HuH-7 (cell line): ENCODE data around the gene SF3A1.

Experiments used
- DNase-seq: peaks from one replicate; pipeline ENCODE4 v3.0.0; 2011; ENCODE audit warnings: low spot score

Gene SF3A1

DNA sequence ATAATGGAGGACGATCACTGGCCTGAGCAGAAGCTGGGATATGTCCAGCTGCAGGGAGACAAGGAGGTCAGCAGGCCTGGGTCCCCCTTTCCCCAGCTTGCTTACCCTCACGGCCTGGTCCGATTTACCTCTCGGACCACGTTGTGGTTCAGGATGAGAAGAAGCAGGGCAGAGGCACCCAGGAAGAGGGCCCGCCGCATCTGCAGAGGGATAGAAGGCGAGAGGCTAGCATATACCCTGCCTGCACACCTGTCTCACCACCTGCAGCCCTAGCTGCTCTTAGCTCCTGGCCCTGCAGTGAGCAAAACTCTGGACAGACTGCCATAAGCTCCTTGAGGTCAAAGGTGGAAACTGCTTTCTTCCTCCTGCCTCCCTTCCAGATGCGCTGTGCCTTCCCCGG, 29.2 kb upstream of the SF3A1 start:
- no peak for DNase-seq

DNA sequence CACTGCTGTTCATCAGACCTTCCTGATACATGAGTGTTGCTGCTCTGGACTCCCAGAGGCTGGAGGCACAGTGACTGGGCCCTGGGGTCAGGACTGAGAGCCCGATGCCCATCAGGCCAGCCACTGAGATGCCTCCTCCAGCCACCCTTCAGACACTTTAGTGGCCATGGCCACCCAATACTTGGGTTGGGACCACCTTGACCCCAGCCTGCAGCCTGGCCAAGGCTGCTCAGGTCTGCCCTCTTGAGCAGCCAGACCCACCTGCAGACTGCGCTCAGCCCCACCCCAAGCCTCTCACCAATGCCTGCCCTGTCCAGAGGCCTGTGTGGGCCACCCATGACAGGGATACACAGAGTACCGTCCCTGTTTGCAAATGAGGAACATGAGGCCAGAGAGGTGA, 26.4 kb upstream of the SF3A1 start:
- no peak for DNase-seq

DNA sequence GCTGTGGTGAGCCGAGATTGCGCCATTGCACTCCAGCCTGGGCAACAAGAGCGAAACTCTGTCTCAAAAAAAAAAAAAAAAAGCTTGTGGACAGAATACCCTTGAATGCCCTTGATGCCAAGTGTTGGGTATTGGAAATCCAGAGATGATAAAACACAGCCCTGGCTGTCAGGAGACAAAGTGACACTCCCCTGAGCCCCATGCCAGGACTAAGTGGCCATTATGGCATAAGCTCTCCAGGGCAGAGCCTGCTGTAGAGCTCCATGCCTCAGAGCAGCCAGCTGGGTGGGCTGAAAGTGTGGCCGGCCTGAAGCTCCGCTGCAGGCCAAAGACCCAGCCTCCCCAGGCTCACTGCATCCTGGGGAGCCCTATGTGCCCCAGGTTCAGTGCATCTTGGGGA, 25.6 kb upstream of the SF3A1 start:
- no peak for DNase-seq

DNA sequence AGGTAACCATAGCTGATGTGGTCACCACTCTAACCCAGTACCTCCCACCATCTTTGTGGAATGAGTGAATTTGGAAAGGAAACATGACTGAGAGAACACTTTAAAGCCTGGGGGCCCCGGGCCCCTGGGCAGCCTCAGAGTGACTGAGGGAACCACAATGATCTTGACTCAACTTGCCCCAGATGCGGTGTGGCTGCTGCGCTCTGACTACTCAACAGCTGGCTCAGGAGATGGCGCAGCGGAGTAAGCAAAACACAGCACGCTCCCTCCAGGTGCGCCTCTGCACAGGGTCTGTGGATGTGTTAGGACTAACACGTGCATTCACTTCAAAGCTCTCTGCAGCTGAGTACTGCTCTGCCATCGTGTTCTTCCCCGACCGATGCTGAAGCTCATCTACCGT, 24.6 kb upstream of the SF3A1 start:
- DNase-seq, result no peak

DNA sequence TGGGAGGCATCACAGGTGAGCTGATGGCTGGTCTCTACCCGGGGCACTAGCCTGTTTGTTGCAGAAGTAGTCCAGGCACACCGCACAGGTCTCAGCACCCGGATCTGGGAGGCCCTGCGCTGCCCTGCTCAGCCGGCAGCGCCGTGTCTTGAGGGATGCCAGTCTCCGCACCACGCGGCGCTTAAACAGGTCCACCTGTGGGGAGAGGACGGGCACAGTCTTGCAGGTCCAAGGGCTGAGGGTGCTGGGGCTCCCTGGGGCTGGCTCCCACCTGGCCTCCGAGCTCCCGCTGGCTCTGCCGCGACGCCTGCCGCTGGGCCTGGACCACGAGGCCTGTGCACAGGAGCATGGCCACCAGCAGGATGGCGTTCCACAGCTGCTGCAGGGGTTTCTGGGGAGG, 23.3 kb upstream of the SF3A1 start:
- no peak for DNase-seq

DNA sequence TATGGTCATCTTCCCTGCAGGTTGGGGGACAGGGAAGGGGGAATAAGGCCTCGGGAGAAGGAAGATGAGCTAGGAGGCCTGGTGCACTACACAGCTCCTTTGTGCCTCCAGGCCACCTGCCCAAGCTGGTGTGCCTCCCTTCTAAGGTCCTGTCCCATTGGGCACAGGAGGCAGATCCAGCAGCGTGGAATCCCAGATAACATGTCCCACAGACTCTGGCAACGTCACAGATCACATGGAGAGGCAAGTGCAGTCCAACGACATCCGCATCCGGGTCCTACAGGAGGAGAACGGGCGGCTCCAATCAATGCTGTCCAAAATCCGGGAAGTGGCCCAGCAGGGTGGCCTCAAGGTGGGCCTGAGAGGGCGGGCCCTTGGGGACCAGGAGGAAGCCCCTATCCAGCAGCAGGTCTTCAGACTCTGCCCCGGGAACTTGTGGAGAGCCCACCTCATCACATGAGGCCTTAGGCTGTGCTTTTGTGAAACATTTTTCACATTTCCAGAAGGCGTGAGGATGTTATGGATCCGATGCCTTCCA, 18.7 kb upstream of the SF3A1 start:
- DNase-seq, result no peak

DNA sequence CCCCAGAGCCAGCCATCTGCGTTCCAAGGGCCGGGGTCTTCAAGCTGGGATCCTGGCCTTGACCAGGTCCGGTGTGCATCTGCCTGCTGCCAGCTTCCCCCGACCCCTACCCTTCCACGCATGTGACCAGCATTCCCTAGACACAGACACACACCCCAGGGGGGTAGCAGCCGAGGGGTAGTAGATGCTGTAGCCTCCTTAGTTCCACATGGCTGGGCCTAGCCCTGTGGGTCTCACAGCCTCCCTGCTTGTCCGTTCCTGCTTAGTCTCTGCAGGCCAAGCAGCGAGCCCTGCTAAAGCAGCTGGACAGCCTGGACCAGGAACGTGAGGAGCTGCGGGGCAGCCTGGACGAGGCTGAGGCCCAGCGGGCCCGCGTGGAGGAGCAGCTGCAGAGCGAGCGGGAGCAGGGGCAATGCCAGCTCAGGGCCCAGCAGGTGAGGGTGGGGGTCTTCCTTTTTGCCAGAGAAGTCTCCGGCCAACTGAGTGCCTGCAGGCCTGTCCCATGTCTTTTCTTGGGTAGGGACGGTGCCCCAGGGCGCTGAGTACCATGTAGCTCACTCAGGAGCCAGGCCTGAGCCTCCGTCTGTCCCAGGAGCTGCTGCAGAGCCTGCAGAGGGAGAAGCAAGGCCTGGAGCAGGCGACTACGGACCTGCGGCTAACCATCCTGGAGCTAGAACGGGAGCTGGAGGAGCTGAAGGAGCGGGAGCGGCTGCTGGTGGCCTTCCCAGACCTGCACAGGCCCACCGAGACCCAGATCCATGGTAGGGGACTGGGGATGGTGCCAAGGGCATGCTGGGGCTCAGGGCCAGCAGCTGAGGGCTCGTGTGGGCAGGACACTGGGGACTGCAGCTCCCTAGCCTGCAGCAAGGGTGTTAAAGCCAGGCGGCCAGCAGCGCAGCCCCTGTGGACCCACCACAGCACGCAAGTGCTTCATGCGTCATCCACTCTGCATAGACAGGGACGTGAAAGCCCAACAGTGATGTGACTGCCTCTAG, 16.9 kb upstream of the SF3A1 start:
- DNase-seq, result no peak

DNA sequence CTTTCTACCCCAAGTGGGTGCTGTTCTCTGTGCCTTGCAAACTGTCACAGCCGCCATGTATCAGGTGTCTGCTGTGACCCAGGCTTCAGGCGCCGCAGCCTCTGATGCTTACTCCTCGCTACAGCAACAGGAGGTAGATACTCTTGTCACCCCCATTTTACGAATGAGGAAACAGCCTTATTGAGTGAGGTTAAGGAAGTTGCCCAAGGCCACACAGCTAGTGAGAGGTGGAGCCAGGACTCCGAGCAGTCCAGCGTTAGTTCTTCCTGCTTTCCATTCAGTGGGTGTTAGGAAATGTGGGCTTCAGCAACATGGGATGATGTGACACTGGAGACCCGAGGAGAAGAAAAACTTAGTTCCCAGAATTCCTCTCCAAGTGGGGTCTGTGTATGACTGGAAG, 16.2 kb upstream of the SF3A1 start:
- DNase-seq, result no peak

DNA sequence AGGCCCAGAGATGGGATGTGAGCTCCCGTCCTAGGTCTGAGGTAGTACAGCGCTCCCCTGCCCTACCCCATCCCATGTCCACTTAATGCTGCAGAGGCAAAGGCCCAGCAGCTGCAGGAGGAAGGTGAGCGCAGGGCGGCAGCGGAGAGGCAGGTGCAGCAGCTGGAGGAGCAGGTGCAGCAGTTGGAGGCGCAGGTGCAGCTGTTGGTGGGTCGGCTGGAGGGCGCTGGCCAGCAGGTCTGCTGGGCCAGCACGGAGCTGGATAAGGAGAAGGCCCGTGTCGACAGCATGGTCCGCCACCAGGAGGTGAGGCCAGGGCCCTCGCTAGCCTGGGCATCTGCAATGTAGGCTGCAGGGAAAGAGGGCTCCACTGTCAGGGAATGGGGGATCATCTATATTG, 15.3 kb upstream of the SF3A1 start:
- no peak for DNase-seq

DNA sequence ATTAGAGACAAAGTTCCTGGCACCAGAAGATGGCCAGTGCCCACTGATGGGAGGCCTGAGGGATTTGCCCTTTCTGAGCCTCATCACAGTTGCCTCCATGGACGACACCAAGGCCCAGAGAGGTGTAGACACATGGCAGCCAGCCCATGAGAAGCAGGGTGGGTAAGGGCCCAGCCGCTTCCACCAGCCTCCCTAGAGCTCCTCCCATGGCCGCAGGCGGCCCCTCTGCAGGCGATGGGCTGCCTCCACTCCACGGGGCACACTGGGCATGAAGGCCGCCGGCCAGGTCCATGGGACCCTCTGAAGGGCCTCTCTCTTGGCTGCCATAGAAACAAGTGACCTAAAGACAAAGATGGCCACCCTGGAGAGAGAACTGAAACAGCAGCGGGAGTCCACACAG, 14.6 kb upstream of the SF3A1 start:
- no peak for DNase-seq

DNA sequence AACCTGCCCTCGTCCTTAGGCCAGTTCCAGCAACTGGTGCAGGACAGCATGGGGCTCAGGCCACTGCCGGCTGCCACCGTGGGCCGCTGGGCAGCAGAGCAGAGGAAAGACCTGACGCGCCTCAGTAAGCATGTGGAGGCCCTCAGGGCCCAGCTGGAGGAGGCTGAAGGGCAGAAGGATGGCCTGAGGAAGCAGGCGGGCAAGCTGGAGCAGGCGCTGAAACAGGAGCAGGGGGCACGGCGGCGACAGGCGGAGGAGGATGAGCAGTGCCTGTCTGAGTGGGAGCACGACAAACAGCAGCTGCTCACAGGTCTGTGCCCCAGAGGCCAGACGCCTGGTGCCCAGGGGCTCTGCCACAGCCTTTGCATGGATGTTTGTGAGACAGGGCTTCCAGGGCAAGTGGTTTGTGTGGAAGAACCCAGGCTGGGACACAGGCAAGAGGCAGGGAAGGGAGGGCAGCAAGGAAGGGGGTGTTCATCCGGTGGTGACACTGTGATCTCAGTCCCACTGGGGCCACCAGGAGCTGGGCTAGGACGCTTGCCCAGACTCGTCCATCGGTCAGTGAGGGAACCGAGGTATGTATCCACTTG, 14.0 kb upstream of the SF3A1 start:
- DNase-seq, result no peak

DNA sequence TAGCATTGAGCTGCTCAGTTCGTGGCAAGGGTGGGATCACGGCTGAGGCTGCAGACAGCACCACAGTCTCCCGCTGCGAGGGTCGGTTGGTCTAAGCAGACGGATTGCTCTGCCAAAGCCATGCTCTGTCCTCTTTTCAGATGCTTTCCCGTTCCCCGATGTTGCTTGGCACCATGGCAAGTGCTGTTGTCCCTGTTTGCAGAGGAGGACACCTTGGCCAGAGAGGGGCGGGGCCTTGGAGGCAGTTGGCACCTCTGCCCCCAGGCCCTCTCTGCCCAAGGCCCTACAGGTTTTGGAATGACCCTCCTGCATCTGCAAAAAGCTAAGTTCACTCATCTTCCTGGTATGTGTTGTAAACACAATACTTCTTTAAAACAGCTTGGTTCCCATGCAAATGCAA, 11.7 kb upstream of the SF3A1 start:
- DNase-seq, result no peak

DNA sequence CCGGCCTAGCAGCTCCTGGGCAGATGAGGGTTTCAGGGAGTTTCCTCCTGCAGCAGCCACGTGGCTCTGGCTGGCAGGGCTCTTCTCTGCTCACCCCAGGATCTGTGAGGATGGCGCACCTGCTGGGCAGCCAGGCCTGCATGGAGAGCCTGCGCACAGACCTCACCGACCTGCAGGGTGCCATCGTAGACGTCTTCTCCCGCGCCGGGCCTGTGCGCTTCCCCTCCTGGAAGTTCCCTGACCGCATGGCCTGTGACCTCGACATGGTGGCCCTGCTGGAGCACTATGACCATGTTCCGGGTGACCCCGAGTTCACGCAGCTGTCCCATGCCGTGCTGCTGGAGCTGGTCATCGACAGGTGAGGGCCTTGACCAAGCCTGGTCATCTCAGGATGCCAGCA, 9.2 kb upstream of the SF3A1 start:
- no peak for DNase-seq

DNA sequence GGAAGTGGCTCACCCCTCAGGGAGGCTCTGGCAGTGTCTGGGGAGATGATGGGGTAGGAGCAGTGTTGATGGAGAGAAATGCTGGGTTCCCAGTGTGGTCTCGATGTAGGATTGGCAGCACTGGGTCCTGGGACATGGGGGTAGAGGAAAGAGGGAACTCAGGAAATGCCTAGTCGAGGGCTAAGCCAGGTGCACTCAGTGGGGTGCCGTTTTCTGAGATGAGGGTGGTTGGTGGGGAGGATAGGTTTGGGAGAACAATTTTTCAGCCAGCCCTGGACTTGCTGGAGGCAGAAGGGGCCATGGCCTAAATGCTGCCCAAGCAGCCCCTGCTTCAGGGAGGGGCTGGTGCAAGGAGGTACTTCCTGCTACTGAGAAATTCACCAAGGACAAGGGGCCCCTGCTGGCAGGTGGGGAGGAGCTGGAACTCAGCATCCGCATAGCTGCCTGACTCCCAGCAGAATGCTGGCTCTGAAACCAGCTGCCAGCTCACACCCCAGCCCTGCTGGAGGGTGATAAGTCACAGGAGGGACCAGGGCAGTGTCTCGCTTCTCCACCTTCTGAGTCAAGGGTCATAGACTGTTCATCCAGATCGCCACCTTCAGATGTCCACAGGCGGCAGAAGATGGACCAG, 6.1 kb upstream of the SF3A1 start:
- DNase-seq, result no peak

DNA sequence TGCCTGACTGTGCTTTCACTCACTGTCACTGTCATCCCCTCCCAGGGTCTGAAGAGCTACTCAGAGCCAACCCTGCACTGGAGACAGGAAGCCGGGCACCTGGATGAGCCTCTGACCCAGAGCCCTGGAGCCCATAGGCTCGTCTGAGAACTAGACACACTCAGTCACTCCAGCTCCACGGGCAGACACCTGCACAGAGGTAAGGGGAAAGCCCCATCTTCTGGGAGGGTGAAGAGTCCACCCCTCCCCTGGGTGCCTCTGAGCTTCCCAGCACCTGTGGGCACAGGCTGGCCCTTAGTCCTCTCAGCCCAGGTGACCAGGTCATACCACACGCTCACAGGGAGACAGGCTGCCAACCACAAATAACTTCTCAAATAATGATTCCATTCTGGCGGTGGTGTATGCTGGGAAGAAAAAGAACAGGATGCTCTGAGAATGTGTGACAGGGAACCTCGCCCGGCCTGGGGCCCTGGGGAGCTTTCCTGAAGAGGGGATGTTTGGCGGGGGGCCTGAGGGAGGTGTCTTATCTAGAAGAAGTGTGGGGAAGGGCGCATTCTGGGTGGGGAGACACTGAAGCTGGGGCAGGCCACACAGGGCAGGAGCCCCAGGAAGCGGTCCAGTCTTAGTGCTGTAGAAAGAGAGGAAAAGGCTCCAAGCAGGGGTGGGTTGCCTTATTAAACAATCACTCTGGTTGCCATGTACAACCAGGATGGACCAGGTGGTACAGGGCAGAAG, 5.4 kb upstream of the SF3A1 start:
- no peak for DNase-seq

DNA sequence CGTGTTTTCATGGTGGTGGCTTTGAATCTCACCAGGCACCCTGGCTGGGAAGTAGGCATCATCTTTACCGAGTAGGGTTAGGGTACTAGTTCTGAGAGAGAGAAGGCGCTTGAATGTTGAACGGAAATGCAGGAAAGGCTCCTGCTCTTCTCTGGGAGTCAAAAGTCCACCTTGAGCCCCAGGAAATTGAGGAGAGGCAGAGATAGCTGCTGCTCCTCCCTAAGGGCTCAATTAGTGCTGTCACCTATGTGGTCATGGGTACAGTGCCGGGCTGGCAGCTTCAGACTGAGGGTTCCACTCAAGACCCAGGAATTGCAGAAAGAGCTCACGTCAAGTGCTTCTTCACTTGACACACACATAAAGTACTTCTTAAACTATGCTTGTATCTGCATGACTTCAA, 1.8 kb upstream of the SF3A1 start:
- DNase-seq, result no peak

DNA sequence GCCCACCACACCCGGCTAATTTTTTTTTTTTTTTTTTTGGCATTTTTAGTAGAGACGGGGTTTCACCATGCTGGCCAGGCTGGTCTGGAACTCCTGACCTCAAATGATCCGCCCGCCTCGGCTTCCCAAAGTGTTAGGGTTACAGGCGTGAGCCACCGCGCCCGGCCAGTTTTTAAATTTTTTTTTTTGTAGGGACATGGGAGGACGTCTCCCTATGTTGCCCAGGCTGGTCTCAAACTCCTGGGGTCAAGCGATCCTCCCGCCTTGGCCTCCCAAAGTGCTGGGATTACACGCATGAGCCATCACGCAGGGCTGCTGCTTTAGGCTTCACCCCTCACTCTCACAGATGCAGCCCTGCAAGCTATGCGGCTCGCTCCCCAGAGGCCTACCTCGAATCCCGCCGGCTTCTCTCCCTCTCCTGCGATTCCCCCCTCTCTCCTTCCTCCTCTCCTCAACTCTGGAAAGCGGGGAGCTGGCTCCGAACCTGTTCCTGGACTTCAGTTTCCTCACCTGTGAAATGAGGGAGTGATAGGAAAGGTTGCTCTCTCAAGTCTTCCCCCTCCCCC, 1.0 kb upstream of the SF3A1 start:
- no peak for DNase-seq

DNA sequence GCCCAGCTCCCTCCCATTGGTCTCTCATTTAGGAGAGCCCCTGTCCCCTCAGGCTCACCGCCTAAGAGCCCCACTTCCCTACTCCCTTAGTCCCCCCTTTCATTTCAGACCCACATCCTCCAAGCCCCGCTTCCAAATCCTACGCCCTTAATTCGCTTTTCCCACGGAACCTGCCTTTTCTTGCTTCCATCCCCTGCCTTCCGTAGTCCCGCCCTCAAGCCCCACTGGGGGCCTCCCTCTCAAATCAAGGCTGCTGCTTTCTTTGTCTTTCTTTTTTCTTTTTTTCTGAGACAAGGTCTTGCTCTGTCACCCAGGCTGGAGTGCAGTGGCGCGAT, 509 bp upstream of the SF3A1 start:
- no peak for DNase-seq

DNA sequence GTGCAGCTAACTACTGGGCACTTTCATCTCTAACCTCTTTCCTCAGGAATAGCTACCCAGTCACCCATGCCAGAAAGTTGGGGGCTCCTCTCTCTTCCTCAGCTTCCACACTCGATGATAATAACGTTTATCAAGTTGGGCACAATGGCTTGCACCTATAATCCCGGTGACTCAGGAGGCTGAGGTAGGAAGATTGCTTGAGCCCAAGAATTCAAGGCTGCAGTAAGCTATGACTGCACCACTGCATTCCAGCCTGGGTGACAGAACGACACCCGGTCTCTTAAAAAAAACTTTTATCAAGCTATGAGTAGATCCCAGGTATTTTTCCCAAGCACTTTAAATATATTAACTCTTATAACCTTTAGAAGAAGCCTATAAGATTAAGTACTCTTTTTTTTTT, 2.0 kb downstream of the SF3A1 start:
- no peak for DNase-seq

DNA sequence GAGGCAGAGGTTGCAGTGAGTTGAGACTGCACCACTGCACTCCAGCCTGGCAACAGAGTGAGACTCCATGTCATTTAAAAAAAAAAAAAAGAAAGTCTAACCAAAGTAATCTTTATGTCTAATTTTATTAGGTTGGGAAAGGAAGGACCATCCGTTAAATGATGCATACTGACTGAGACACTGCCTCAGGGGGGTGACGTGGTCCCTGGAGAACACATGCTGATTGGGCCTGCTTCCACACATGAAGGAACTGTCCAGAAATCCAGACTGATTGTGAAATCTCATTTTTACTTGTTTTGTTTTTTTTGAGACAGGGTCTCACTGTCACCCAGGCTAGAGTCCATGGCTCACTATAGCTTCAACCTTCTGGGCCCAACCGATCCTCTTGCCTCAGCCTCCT, 5.5 kb downstream of the SF3A1 start:
- no peak for DNase-seq

DNA sequence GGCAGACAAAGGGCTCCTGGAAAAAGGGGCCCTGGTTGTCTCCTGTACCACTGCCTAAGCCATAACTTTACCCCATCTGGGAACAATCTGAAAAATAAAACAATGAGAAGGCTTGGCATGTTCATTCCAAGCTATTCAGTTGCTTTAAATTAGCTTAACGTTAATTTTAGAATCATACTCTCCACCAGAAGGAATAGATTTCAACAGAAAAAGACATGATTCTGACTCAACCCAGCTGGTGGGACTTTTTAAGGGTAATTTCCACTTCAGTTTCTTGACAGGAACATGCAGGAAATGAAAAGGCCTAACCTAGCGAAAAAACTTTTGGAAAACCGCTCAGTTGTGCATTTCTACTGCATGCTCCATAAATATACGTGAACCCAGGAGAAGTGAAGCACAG, 7.9 kb downstream of the SF3A1 start:
- DNase-seq, result no peak

DNA sequence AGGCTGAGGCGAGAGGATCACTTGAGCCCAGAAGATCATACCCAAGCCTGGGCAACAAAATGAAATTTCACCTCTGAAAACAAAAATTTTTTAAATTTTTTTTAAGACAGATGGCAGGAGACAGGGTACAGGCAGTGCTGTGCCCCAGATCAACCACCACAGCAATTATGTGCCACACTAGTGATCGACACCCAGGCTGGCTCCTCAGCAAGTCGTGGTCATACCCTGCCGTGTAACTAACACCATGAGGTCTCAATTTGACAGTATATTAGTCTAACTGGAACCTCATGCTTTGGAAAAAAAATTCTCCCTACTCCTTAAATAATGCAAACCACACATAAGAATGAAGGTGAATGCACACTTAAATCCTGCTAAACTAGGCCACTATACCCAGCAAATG, 8.3 kb downstream of the SF3A1 start:
- DNase-seq, result no peak
